Thoracic aorta (tissue), 2 donors: ENCODE data around the gene PBX2. TPM values are rescaled to one million over a fixed set of nuclear protein-coding genes. Genes with fewer than 3 reads are reported as not detected.
A peak's percentile ranks its signal among the peaks of the same experiment; 100 is the strongest.
"Not testable (repeated sequence)": the region's sequence is repeated elsewhere in the genome, so short reads cannot be mapped to it uniquely, and the experiment has no call there.

Experiments used
- ATAC-seq: fragments of 150-250 bp; one replicate; pipeline ENCODE4 v1.8.0; 2017; ENCODE audit warnings: low read depth; ENCODE audit not compliant: insufficient number of reproducible peaks, low FRiP score
- DNase-seq: peaks from one replicate; pipeline ENCODE4 v3.0.0-alpha.2; 2020; ENCODE audit warnings: low spot score
- H3K27ac ChIP-seq, 2 donors: fragments of 200-600 bp; sonication (generic); 1 replicate in 1 of 2; 2 replicates in 1 of 2; pipeline ENCODE4 v1.5.1; 2016; ENCODE audit warnings: mild to moderate bottlenecking in 2 of 2, moderate library complexity in 2 of 2
- H3K27me3 ChIP-seq: fragments of 200-600 bp; sonication (generic); replicated peaks from 2 replicates; pipeline ENCODE4 v1.6.0; 2016; ENCODE audit warnings: mild to moderate bottlenecking; ENCODE audit not compliant: insufficient read depth
- H3K36me3 ChIP-seq: fragments of 200-600 bp; sonication (generic); one replicate; pipeline ENCODE4 v1.5.1; 2016
- H3K4me1 ChIP-seq, 2 donors: fragments of 200-600 bp; sonication (generic); 1 replicate in 1 of 2; 2 replicates in 1 of 2; pipeline versions ENCODE4 v1.5.1 to v1.6.0; 2016; ENCODE audit warnings: low read depth in 2 of 2, mild to moderate bottlenecking in 1 of 2; ENCODE audit not compliant: control insufficient read depth in 1 of 2
- H3K4me3 ChIP-seq: fragments of 200-600 bp; sonication (generic); 2 replicates; pipeline ENCODE4 v1.5.1; 2016; ENCODE audit warnings: mild to moderate bottlenecking
- H3K9me3 ChIP-seq: fragments of 200-600 bp; sonication (generic); 2 replicates; pipeline ENCODE4 v1.5.1; 2016
- total RNA-seq, 2 donors: library from RNA; depleted of rRNA; stranded (reverse); fragments of >200 nt; gene quantifications; one replicate each; pipeline versions ENCODE4 v1.1.0 to v1.2.3, GENCODE V29; 2016
- TF ChIP-seq, protein P1 (sequence below): fragments of 200-600 bp; sonication (generic); IDR thresholded peaks from one replicate; pipeline ENCODE4 v1.5.1; 2019; ENCODE audit warnings: antibody characterized with exemption

Gene PBX2
- total RNA-seq, 2 donors from 2014 or later: 35.7 to 59.4 TPM

DNA sequence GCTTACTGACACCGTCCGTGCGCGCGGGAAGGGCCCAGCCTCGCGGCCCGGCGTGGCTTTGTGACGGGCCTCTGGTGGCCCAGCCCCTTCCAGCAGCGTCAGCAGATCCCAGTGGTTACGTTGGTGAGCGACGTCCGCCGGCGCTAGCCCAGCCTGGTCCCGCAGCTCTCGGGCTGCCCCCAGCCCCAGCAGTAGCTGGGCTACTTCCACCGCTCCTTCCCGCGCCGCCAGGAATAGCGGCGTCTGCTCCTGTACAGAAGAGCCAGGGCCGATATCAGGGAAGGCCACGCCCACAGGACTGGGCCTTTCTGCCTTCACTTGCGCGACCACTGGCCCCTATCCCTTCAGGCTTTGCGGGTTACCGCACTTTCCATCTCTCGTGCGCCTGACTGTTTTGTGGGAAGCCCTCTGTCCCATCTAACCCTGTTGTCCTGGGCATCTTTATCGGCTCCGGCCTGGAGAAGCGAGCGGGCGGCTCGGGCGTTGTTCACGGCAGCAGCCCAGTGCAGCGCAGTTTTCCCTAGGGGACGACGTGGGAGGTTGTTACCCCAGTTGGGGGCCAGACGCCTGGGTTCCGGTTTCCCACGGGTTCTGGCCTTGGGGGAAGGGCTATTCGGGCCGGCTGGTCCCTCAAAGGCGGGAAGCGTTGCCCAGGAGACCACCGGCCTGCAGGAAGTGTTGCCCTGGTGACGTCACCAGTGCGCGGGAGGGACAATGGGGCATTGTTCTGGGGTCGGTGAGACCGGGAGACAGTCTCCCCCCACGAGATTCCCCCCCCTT, 6.1 kb upstream of the PBX2 start:
- Histone ChIP-seq H3K36me3 (no peaks in the 10 kb centered on the region), H3K9me3 (no peaks in the 10 kb centered on the region), H3K27ac (peak overlapping the region; percentile 98 to 100), H3K4me3 (peak overlapping the region; percentile 96), H3K27me3 (no peaks in the 10 kb centered on the region), H3K4me1 (peaks cover 14 to 24% of the 10 kb centered on the region in 2 donors)
- DNase-seq: peak; percentile 74
- ATAC-seq: peak; percentile 16
- TF ChIP-seq, protein P1, sequence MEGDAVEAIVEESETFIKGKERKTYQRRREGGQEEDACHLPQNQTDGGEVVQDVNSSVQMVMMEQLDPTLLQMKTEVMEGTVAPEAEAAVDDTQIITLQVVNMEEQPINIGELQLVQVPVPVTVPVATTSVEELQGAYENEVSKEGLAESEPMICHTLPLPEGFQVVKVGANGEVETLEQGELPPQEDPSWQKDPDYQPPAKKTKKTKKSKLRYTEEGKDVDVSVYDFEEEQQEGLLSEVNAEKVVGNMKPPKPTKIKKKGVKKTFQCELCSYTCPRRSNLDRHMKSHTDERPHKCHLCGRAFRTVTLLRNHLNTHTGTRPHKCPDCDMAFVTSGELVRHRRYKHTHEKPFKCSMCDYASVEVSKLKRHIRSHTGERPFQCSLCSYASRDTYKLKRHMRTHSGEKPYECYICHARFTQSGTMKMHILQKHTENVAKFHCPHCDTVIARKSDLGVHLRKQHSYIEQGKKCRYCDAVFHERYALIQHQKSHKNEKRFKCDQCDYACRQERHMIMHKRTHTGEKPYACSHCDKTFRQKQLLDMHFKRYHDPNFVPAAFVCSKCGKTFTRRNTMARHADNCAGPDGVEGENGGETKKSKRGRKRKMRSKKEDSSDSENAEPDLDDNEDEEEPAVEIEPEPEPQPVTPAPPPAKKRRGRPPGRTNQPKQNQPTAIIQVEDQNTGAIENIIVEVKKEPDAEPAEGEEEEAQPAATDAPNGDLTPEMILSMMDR: peak; percentile 1

DNA sequence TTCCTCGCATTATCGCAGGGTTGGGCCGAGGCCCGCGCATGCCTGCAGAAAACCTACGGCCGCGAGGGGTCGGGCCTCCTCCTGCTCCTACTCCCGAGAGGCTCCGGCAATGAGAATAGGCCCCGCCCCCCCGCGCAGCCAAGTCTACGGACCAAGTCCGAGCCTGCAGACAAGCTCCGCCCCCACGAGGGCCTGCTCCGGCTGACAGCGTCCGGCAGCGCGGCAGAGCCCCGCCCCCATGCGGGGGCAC, 5.6 kb upstream of the PBX2 start:
- ATAC-seq (peak; percentile 86), DNase-seq (peak; percentile 100)
- TF ChIP-seq, protein P1: peak; percentile 28
- H3K27ac ChIP-seq: peak overlapping the region; percentile 98 to 100
- no peaks in the 10 kb centered on the region for H3K27me3 ChIP-seq
- H3K4me3 ChIP-seq: peak overlapping the region; percentile 96
- H3K36me3 ChIP-seq: no peaks in the 10 kb centered on the region
- H3K9me3 ChIP-seq: no peaks in the 10 kb centered on the region
- peaks cover 17 to 27% of the 10 kb centered on the region in 2 donors for H3K4me1 ChIP-seq

DNA sequence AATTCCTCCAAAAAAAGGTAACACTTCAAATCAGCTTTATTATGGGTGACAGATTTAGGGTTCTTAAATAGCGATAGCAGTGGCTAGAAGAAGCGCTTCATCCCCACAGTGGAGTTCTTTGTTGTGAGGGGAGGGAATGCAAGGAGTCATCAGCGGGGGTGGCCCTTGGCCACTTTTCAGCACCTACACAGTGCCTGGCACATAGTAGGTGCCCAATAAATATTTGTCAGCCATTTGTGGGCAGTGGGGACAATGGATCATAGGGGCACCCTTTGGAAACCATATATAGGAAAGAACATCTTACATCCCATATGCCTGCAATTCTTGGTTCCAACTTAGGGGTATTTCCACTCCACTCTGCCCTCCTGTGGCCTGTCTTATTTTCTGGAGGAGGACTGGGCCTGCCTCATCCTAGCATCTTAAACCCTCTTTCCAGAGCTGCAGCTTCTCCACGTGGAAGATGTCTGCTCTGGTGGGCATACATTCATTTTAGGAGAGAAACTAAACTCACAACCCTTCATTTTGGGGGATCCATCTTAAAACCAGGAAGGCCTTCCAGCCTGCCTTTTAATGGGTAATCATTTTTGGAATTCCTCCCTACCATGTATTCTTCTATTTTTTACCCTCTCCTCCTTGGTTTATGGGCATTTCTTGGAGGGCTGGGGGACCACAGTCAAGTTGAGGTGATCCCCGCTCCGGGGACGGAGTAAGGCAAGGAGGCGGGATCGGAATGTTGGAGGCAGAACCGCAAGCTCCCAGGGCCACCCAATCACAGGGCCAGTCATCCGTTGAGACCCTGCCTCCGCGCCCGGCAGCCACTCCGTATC, 5.0 kb upstream of the PBX2 start:
- ATAC-seq: no peak
- TF ChIP-seq, protein P1: peak; percentile 38
- Histone ChIP-seq H3K4me3 (peak overlapping the region; percentile 66), H3K4me1 (peaks cover 17 to 27% of the 10 kb centered on the region in 2 donors), H3K27me3 (no peaks in the 10 kb centered on the region), H3K9me3 (no peaks in the 10 kb centered on the region), H3K36me3 (no peaks in the 10 kb centered on the region), H3K27ac (peak overlapping the region; percentile 84 to 100)
- no peak for DNase-seq

DNA sequence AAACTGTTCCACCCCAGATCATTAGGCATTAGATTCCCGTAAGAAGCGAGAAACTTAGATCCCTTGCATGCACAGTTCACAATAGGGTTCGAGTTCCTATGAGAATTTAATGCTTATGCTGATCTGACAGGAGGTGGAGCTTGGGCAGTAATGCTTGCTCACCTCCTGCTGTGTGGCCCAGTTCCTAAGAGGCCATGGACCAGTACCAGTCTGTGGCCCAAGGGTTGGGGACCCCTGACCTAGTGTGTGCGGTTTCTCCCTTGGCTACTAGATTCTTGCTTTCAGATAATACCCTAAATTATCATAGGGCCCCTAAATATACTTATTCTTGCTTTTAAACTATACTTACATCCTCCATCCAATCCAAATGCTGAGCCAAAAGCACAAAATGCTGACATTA, 4.4 kb upstream of the PBX2 start:
- no peak for ATAC-seq
- TF ChIP-seq, protein P1: no peak
- H3K4me3 ChIP-seq: no peak overlapping the region
- peak overlapping the region; percentile 84 to 100 for H3K27ac ChIP-seq
- no peak for DNase-seq
- H3K4me1 ChIP-seq: peaks cover 17 to 27% of the 10 kb centered on the region in 2 donors
- H3K27me3 ChIP-seq: no peaks in the 10 kb centered on the region
- no peaks in the 10 kb centered on the region for H3K9me3 ChIP-seq
- no peaks in the 10 kb centered on the region for H3K36me3 ChIP-seq

DNA sequence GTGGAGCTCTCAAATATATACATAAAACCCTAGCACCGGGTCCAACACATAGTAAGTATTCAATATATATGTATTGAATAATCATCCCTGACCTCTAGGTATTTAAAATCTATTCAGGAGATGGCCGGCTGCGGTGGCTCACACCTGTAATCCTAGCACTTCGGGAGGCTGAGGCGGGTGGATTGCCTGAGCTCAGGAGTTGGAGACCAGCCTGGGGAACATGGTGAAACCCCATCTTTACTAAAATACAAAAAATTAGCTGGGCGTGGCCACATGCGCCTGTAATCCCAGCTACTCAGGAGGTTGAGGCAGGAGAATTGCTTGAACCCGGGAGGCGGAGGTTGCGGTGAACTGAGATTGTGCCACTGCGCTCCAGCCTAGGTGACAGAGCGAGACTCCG, 3.1 kb upstream of the PBX2 start:
- Histone ChIP-seq H3K4me1 (peaks cover 24 to 38% of the 10 kb centered on the region in 2 donors), H3K27ac (peak overlapping the region in 1 of 2 donors; percentile 97), H3K4me3 (peak overlapping the region; percentile 86)
- not testable (repeated sequence) for H3K9me3 ChIP-seq, DNase-seq, H3K27me3 ChIP-seq, H3K36me3 ChIP-seq, ATAC-seq
